SIG-M5 (cell line): ENCODE measurements around the gene MFSD6L.

ENCODE experiments used
- DNase-seq: peaks from one replicate; lab custom pipeline; 2025; lab: John Stamatoyannopoulos, UW

Gene MFSD6L

DNA sequence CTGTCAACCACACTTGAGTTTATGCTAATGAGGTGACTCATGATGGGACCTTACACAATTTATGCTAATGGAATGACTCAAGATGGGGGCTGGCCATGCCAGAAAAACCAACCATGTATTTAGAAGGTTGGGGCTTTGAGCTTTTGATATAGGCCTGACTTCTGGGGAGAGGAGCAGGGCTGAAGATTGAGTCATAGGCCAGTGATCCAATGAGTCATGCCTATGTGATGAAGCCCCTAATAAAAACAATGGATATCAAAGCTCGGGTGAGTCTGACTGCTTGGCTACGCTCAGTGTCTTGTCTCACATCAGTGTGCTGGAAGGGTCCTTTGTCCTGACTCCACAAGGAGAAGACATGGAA lies 7.3 kb downstream of the MFSD6L start:
- DNase-seq: no peak

DNA sequence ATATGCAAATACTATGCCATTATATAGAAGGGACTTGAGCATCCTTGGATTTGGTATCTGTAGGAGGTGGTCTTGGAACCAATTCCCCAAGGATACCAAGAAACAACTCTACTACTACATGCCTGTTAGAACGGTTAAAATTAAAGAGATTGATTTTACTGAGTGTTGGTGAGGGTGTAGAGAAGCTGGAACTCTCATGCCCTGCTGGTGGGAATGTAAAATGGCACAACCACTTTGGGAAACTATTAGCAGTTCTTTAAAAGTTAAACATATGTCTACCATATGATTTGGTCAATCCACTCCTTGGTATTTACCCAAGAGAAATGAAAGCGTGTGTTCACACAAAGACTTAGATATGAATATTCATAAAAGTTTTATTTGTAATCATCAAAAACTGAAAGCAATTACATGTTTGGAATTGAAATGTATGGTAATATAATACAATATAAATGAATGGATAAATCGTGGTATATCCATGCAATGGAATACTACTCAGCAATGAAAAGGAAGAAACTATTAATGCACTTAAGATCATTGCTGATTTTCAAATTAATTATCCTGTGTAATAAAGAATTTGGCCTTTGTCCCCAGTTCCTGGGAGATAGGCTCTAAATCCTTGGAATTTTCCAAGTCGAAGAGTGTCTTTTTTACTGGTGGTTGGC lies 7.8 kb downstream of the MFSD6L start:
- no peak for DNase-seq

DNA sequence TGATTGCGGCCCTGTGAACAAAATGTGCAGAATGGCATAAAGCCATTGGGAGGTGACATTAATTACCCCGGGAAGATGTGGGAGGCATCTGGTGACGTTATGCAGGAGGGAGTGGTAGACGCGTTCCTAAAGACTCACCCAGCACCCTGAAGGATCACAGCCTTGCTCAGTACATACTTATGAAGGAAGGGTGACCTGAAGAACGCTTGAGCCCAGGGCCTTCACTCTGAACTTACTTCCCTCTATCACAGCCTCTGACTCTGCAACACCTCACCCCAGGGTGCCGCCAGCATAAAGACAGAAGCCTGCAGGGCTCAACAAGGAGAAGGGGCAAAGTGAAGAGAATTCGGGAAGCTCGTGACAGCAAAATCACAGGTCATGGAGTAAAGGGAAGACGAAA lies 9.4 kb downstream of the MFSD6L start:
- DNase-seq: no peak

DNA sequence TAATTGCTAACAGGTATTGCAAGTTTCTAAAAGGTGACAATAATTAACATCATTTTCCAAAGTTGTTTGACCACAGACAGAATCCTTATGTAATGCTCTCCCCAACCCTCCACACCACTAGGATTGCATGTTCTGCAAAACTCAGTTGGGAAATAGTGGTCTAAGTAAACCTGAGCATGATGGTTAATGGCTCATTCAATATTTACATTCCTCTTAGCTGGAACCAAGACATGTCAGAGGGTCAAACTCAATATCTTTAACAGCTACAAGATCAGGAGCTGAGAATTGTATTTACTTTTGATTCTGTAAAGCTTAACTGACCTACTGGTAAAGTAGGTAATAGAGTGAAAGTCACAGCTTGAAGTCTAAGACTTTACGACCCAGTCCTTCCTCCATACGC lies 10.2 kb downstream of the MFSD6L start:
- no peak for DNase-seq

DNA sequence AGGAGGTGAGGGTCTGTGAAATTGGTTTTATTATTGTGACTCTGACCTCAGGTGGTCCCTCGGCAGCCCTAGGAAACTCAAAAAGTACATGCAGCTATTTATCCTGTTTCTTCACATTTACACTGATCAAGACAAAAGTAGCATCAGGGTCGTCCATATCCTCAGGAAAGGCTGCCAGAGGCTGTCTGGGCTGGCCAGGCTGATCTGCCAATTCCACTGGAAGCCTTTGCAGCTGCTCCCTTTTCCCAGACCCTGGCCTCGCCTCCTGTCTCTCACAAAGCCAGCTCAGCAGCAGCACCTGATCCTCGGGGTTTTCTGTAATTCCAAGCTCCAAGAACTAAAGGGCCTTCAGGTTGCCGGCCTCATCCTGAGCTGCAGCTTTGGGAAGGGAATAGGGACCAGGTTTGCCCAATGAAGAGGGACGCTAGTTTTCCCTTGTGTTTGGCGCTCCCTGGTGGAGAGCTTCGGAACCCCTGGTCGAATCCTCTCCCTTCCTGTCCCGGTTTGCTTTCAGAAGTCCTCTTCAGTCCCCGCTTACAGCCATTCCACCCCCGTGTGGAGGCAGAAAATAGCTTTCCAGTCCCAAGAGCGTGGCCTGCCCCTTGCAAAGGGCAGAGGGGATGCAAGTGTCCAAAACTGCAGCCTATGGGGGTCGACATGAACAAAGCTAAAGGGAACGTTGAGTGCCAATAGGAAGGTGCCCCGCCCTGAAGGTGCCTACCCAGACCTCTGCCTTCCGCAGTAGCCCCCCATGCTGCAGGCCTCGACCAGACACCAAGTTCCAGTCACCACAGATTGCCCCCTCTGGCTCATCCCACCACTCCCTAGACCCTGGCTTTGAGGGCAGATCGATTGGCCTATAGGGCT lies 13.4 kb downstream of the MFSD6L start:
- no peak for DNase-seq

DNA sequence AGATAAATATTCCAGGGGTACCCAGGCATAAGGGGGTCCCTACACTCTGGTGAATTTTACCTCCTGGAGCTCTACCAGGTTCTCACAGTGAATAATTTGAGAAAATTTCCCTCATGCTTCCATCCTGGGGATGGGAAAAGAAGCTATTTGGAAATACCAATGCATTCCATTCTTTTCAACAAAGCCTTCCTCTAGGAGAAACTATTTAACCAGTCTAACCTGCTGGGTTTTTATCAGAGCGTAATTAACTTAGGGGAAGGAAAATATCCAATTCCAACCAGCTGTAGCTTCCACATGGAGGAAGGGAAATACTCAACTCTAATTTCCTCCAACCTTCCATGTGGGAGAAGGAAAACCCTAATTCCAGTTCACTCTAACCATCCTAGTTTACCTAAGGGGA lies 17.0 kb downstream of the MFSD6L start:
- DNase-seq: no peak

DNA sequence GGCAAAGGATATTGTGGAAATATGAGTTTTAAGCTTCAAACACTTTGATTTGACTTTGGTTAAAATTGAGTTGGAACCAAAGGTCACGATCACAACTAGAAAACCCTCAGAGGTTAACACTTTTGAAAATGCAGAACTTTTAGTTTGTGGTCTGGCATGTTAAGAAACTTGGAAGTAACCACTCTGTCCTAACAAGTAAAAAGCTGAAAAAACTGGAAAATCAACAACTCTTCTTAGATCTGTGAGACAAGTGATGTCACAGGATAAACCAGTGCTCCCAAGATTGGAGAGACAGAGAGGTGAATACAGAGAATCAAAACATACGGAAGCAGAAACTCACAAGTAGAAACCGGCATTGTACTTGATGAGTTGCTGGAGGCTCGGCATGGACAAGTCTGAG lies 17.4 kb downstream of the MFSD6L start:
- no peak for DNase-seq

DNA sequence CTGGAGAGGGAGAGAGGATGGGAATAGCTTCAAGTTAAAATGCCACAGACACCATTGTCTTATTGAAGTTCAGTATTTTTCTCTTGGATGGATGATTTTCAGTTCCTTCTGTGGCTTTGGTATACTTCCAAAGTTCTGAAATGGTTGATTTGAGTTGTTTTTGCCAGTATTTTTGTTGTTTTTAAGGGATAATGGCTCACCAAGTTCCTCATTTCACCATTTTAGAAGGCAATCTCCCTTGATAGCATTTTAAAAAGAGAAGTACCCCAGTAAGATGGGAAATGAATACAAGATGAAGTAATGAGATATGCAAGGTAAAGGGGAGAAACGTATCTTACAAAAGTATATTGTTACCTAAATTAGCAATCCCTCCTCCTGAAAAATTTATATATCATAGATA lies 22.3 kb downstream of the MFSD6L start:
- no peak for DNase-seq

DNA sequence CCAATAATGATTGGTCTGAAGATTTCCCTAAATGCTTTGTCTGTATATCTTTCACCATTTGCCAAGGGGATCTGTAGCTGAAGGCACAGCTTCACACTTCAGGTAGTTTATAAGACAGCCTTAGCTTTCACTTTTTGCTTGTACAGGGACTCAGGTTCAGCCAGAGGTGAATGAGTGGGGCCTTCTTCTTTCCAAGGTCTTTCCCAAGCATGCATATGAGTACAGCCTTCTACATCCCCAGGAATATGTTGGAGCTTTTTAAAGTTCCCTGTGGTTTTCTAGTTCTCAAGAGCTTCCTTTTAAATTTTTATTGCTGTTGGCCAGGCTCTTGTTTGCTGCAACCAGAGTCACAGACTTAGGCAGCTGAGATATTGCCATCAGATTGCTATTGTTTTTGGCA lies 22.9 kb downstream of the MFSD6L start:
- DNase-seq: no peak

DNA sequence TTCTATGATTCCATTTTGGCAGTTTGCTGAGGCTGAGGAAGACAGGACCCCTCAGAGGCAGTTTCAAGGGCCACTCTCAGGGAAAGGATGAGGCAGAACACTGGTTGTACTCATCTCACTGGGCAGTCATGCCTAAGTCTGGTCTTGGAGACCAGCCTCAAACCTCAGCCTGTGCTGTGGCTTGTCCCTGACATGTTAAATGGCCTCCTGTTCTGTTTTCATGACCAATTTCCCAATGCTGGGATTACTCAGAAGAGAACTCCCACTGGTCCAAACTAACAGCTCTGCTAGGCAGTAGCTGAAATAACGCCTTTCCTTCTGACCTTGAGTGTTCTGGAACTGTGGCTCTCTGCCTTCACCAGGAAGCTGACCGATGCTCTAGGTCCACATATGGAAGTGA lies 32.4 kb downstream of the MFSD6L start:
- DNase-seq: no peak

DNA sequence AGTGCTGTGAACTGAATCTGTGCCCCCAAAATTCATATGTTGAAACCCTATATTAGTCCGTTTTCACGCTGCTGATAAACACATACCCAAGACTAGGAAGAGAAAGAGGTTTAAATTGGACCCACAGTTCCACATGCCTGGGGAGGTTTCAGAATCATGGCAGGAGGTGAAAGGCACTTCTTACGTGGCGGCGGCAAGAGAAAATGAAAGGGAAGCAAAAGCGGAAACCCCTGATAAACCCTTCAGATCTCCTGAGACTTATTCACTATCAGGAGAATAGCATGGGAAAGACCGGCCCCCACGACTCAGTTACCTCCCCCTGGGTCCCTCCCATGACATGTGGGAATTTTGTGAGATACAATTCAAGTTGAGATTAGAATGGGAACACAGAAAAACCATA lies 37.2 kb downstream of the MFSD6L start:
- no peak for DNase-seq

DNA sequence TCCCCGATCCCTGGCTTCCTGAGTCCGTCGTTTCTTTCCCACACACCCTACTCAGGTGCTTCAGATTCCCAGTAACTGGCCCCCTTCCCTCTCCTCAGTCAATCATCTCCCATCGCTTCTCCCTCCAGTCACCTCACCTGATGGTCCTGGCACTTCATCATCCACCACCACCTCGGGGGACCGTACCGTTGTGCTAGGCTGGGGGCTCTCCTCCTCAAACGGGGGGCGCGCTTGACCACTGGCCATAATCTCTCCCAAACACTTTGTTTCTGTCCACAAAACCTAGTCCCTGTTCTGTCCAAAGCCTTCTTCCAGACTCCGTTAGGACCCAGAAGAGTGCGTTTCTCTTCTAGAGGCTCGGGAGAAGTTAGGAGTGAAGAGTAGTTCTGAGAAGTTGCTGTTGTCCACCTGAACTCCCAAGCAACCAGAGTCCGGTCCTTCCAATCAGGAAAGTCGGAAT lies 41.0 kb downstream of the MFSD6L start, which contains the start of gene SPDYE4:
Gene SPDYE4, minus strand, starts transcription at position 410 of the 460 bp plus-strand sequence. Its CDS starts 164 bp downstream, at position 246.
- DNase-seq: no peak

DNA sequence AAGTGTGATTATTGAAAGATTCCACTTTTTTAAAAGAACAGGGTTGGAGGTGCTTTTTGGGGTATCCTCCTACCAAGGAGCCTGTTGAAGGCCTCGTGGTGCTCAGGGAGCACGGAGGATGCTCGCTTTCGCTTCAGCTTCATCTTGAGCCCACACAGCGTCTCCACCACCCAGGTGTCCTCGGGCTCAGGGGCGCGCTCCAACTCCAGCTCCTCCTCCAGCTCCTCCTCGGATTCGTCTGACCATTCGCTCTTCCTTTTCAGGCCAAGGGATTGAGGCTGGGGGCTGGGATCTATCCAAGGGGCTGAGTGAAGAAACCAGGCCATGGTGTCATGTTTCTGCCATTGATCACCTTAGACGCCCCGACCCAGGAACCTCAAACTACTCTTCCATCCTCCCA lies 42.0 kb downstream of the MFSD6L start:
- no peak for DNase-seq

DNA sequence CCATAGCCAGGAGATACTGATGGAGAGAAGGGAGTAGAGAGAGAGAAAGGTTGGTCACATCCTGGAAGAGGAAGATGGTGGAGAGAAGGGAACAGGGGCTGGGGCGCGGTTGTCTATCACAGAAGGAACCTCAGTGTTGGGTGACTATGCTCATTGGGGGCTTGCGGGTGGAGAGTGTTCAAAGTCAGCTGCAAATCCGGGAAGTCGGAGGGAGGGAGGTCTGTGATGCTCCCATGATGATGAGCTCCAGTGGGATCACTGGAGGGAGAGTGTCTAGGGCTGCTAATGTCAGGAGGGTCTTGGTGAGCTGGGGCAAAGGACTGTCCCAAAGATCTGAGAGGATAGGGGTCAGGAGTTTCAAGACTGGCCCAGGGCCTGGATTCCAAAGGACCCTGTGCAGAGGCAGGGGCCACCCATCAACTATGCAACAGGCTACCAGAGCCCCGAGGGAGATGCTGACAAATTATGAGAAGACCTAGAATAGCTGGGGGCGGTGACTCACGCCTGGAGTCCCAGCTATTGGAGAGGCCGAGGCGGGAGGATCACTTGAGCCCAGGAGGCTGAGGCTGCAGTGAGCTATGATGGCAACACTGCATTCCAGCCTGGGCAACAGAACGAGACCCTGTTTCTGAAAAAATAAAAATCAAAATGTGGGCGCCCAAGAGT lies 43.4 kb downstream of the MFSD6L start:
- DNase-seq: no peak

DNA sequence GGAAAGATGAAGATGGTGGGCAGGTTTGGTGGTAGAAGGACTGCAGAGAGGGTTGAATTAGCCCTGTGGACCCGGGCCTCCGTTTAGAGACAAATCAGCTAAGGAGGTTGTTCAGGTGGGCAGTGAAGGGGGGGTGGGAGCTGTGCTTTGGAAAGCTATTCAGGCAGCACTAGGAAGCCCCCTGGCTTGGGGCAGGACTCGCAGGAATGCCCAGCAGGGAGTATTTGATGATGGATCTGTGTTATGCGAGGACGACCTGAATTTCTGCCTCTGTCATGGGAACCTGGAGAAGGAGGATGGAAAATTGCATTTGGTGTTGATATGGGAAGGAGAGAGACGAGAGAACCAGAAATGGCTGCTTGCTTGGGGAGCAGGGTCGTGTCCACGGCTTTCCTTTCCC lies 44.3 kb downstream of the MFSD6L start:
- no peak for DNase-seq

DNA sequence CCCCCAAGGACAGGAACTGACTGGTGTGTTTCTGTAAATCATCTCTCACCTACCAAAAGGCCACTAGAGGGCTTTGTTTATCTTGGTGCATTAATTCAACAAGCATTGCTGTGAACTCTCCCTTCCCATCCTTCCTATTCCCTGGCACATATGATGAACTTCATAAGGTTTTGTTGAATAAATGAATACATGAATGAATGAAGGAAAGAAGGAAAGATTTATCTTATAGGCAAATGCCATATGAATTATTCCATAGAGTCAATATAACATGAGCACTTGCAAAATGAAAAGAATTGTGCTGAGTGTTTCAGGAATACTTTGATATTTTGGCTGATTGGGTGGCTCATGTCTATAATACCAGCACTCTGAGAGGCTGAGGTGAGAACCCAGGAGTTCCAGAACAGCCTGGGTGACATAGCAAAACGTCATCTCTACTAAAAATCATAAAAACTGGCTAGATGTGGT lies 45.2 kb downstream of the MFSD6L start:
- DNase-seq: no peak

DNA sequence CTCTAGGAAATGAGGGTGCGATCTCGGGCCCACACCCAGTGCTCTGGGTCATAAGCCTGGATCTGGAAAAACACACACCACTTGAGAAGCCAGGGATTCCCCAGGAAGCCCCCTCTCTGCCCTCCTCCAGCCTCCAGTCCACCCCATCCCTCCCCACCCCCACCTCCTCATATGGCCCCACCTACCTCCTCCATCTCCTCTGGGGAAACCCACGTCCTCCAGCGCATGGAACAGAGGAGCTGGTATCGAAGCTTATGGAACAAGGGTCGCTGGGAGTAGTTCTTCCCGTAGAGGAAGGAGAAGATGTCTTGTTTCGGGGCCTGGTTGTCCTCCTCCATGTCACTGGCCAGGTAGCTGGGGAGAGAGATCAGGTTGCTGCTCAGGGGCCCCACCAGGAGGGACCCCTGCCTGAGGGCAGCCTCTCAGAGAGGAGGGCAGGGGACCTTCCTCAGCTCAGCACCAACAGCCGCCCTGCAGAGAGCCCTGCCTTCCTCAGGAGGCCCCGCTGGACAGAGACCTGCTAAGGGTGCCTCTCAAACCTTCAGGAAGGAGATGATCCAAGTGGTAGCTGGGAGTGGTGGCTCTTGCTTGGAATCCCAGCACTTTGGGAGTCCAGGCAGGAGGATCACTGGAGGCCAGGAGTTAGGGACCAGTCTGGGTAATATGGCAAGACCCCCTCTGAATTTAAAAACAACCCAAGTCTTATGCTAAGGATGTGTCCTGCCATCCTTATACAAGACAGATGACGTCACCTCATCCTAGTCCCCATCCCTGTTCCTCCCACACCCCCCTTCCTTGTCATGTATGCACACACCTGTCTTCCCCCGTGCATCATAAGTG lies 45.8 kb downstream of the MFSD6L start:
- DNase-seq: no peak

DNA sequence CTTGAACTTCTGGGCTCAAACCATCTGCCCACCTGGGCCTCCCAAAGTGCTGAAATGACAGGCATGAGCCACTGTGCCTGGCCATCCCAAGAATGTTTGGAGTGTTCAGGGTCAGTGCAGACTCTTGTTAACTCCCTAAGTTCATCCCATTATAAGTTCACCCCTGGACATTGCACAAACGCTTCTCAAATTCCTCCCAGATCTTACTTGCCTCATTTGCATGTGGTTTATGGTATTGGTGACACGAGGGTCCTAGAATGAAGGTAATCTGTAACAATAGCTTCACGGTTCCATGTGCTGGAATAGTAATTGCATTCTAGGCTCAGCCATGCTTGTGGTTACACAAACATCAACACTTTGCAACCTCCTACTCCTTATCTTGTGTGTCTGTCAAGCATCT lies 49.5 kb downstream of the MFSD6L start:
- no peak for DNase-seq

DNA sequence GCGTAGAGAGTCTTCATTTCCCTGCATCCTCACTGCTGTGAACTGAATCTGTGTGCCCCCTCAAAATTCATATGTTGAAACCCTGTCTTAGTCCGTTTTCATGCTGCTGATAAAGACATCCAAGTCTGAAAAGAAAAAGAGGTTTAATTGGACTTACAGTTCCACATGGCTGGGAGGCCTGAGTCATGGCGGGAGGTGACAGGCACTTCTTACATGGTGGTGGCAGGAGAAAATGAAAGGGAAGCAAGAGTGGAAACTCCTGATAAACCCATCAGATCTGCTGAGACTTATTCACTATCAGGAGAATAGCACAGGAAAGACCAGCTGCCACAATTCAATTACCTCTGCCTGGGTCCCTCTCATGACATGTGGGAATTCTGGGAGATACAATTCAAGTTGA lies 51.4 kb downstream of the MFSD6L start:
- DNase-seq: no peak
